PC-9 (cell line): ENCODE results near the gene TMEM234. TPM values are rescaled to one million over a fixed set of nuclear protein-coding genes. Genes with fewer than 3 reads are reported as not detected.

ENCODE experiments used
- BruUV-seq: library from RNA; stranded (reverse); fragments of 400-500 nt; replicated peaks from 2 replicates; lab custom pipeline; 2021; lab: Mats Ljungman, UMichigan
- CTCF ChIA-PET: fragments of 300-600 bp; sonication (Branson Sonifier 250); formaldehyde crosslinking; loops from one replicate; lab custom pipeline; 2022; ENCODE audit warnings: antibody characterized with exemption; lab: Charles Lee
- POLR2A ChIA-PET: fragments of 300-600 bp; sonication (Branson Sonifier 250); formaldehyde crosslinking; loops from one replicate; lab custom pipeline; 2022; ENCODE audit warnings: antibody characterized with exemption; ENCODE audit not compliant: unreplicated experiment; lab: Charles Lee
- DNase-seq, 2 experiments: peaks; one replicate each; pipeline versions ENCODE4 v3.0.0 to v3.0.0-alpha.2; 2015 to 2022; ENCODE audit warnings: mixed read lengths in 1 of 2
- H2AFZ ChIP-seq: fragments of 200-600 bp; sonication (generic); 2 replicates; pipeline ENCODE4 v1.8.1; 2017; ENCODE audit warnings: antibody characterized with exemption
- H3F3A ChIP-seq: fragments of 200-600 bp; sonication (generic); 2 replicates; pipeline ENCODE4 v1.8.1; 2017; ENCODE audit warnings: antibody characterized with exemption, mild to moderate bottlenecking, low read depth; ENCODE audit not compliant: insufficient read depth
- H3K27ac ChIP-seq: fragments of 200-600 bp; sonication (generic); 2 replicates; pipeline ENCODE4 v1.6.1; 2016; ENCODE audit warnings: mixed run types
- H3K27me3 ChIP-seq: fragments of 200-600 bp; sonication (generic); 2 replicates; pipeline ENCODE4 v1.6.1; 2016; ENCODE audit warnings: low read depth, mixed run types; ENCODE audit not compliant: insufficient read depth
- H3K36me3 ChIP-seq: fragments of 200-600 bp; sonication (generic); 2 replicates; pipeline ENCODE4 v1.6.1; 2016; ENCODE audit warnings: low read depth, mixed run types
- H3K4me1 ChIP-seq: fragments of 200-600 bp; sonication (generic); replicated peaks from 2 replicates; pipeline ENCODE4 v1.6.1; 2016; ENCODE audit warnings: mixed run types; ENCODE audit not compliant: insufficient read depth
- H3K4me2 ChIP-seq: fragments of 200-600 bp; sonication (generic); 2 replicates; pipeline ENCODE4 v1.6.1; 2017; ENCODE audit warnings: mixed run types
- H3K4me3 ChIP-seq: fragments of 200-600 bp; sonication (generic); 2 replicates; pipeline ENCODE4 v1.6.1; 2016; ENCODE audit warnings: mixed run types
- H3K79me2 ChIP-seq: fragments of 200-600 bp; sonication (generic); 2 replicates; pipeline ENCODE4 v1.6.1; 2017; ENCODE audit warnings: low read depth, mixed run types
- H3K9me2 ChIP-seq: fragments of 200-600 bp; sonication (generic); 2 replicates; pipeline ENCODE4 v1.8.1; 2017; ENCODE audit warnings: mild to moderate bottlenecking; ENCODE audit not compliant: insufficient read depth
- H3K9me3 ChIP-seq: fragments of 200-600 bp; sonication (generic); 2 replicates; pipeline ENCODE4 v1.8.1; 2016; ENCODE audit warnings: low read depth; ENCODE audit not compliant: insufficient read depth
- H4K20me1 ChIP-seq: fragments of 200-600 bp; sonication (generic); 2 replicates; pipeline ENCODE4 v1.8.1; 2017; ENCODE audit not compliant: insufficient read depth
- EZH2 ChIP-seq: fragments of 200-600 bp; sonication (generic); IDR thresholded peaks from 2 replicates; pipeline ENCODE4 v1.8.0; 2017; ENCODE audit warnings: antibody characterized with exemption, low read depth
- intact Hi-C: fragments of 100-400 bp; cut with micrococcal nuclease; formaldehyde crosslinking; loops from one replicate; pipeline ENCODE4 v1.10.0; 2022; ENCODE audit not compliant: unreplicated experiment
- total RNA-seq: library from RNA; stranded (reverse); gene quantifications from 2 replicates; pipeline ENCODE4 v1.2.3, GENCODE V29; 2021
- TF ChIP-seq, protein P1 (sequence below): fragments of 200-600 bp; sonication (generic); conservative IDR thresholded peaks from 2 replicates; pipeline ENCODE4 v1.6.1; 2017; ENCODE audit warnings: mixed run types, antibody characterized with exemption, mild to moderate bottlenecking, moderate library complexity

Gene TMEM234
- total RNA-seq, 1 experiment from 2014 or later: 14.1 TPM

DNA sequence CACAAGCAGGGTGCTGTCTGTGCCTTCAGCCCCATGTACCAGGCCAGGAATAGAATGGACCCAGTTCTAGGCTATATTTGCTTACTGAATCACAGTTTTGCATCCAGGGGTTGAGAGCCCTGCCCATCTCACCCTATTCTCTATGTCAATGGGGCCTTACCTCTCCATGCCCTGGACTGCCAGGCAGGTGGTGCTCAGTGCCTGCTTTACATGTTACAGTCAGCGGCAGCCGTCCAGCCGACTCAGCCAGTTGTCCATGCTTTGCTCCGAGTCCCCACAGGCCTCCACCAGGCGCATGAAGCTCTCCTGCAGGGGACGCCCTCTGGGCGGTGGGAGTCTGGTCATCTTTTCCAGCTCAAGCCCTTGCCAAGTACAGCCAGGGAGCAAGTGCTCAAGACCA, 12.6 kb upstream of the TMEM234 start:
- Histone ChIP-seq H3K9me2 (no peaks in the 10 kb centered on the region), H3K27ac (no peak overlapping the region), H4K20me1 (no peaks in the 10 kb centered on the region), H3K4me3 (no peak overlapping the region), H3K79me2 (no peaks in the 10 kb centered on the region), H3K9me3 (no peaks in the 10 kb centered on the region), H3K4me1 (peaks cover 16% of the 10 kb centered on the region), H3F3A (peaks cover 55% of the 10 kb centered on the region), H3K27me3 (no peaks in the 10 kb centered on the region), H3K36me3 (peaks cover 4% of the 10 kb centered on the region; the same call in 1 of the 2 replicates), H3K4me2 (no peak overlapping the region), H2AFZ (no peak overlapping the region)
- intact Hi-C loops: no loop called here
- ChIA-PET POLR2A (no interaction called here), CTCF (no interaction called here)
- BruUV-seq: no TSS peak
- no peak for DNase-seq
- TF ChIP-seq, protein P1, sequence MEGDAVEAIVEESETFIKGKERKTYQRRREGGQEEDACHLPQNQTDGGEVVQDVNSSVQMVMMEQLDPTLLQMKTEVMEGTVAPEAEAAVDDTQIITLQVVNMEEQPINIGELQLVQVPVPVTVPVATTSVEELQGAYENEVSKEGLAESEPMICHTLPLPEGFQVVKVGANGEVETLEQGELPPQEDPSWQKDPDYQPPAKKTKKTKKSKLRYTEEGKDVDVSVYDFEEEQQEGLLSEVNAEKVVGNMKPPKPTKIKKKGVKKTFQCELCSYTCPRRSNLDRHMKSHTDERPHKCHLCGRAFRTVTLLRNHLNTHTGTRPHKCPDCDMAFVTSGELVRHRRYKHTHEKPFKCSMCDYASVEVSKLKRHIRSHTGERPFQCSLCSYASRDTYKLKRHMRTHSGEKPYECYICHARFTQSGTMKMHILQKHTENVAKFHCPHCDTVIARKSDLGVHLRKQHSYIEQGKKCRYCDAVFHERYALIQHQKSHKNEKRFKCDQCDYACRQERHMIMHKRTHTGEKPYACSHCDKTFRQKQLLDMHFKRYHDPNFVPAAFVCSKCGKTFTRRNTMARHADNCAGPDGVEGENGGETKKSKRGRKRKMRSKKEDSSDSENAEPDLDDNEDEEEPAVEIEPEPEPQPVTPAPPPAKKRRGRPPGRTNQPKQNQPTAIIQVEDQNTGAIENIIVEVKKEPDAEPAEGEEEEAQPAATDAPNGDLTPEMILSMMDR: no peak
- no peak for TF ChIP-seq EZH2

DNA sequence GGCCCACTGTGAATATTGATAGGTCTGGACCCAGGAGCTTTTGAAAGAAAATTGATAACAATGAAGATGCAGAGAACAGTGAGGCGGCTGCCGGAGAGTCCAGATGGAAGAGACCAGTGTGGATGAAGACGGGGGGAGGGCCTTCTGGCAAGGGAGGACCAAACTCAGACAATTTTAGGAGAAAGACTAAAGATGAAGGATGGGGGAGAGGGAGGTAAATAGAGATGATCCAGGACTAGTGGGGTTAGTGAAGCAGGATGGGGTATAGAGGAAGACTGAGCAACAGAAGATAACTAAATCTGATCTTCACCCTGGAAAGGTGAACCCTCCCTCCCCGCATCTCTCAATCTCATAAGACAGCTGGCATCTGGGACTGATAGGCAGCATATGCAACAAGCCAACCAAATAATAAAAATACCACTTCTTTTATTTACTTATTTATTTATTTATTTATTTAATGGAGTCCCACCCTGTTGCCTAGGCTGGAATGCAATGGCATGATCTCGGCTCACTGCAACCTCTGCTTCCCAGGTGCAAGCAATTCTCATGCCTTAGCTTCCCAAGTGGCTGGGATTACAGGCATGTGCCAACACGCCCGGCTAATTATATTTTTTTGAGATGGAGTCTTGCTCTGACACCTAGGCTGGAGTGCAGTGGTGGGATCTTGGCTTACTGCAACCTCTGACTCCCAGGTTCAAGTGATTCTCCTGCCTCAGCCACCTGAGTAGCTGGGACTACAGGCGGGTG, 10.6 kb upstream of the TMEM234 start:
- H3F3A ChIP-seq: peaks cover 63% of the 10 kb centered on the region
- intact Hi-C loops: no loop called here
- H3K9me2 ChIP-seq: no peaks in the 10 kb centered on the region
- no peak overlapping the region for H2AFZ ChIP-seq
- H3K79me2 ChIP-seq: no peaks in the 10 kb centered on the region
- DNase-seq: no peak
- no TSS peak for BruUV-seq
- ChIA-PET POLR2A (interaction anchor here (0.6 kb wide), 1 partner anchor 103 kb away, joined by 7 read pairs; no protein-coding TSS in a partner anchor), CTCF (no interaction called here)
- H4K20me1 ChIP-seq: 0 out of 2 replicates have a peak, but pooled peaks cover 9% of the 10 kb centered on the region
- H3K4me3 ChIP-seq: no peak overlapping the region
- TF ChIP-seq, protein P1: no peak
- TF ChIP-seq EZH2: no peak
- no peak overlapping the region for H3K4me2 ChIP-seq
- peaks cover 22% of the 10 kb centered on the region for H3K36me3 ChIP-seq
- H3K27me3 ChIP-seq: no peaks in the 10 kb centered on the region
- peaks cover 16% of the 10 kb centered on the region for H3K4me1 ChIP-seq
- no peak overlapping the region for H3K27ac ChIP-seq
- no peaks in the 10 kb centered on the region for H3K9me3 ChIP-seq

DNA sequence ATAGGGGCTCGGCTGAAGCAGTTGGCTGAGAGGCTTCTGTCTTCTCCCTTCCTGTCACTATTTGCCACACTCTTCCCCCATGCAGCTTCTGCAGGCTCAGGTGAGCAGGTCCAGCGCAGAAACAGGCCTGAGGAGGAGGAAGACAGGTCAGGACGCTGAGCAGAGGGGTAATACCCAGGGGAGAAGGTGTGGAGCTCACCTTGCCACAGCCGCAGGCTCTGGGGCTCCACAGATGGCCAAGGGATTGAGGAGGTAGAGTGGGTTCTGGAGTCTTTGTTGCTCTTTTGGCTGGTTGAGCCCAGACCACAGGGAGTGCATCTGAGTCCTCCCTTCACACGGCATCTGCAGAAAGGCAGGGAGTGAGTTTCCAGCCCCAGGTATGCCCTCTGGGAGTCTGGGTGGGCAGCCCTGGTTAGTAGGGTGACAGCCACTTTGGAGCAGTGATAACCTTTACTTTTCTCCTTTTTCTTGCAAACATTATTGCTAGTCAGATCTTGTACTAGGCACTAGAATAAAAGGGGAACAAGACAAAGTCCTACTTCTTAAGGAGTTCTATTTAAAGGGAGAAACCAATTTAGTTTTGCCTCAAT, 9.8 kb upstream of the TMEM234 start:
- Histone ChIP-seq H3K4me2 (no peak overlapping the region), H3K4me1 (peaks cover 16% of the 10 kb centered on the region), H3F3A (peaks cover 61% of the 10 kb centered on the region), H3K4me3 (no peak overlapping the region), H3K9me3 (no peaks in the 10 kb centered on the region), H2AFZ (no peak overlapping the region), H3K27me3 (no peaks in the 10 kb centered on the region), H3K79me2 (no peaks in the 10 kb centered on the region), H3K36me3 (peaks cover 28% of the 10 kb centered on the region), H3K9me2 (no peaks in the 10 kb centered on the region), H3K27ac (no peak overlapping the region), H4K20me1 (peaks cover 11% of the 10 kb centered on the region; the same call in 1 of the 2 replicates)
- CTCF ChIA-PET: no interaction called here
- TF ChIP-seq, protein P1: no peak
- TF ChIP-seq EZH2: no peak
- DNase-seq: no peak
- no TSS peak for BruUV-seq
- POLR2A ChIA-PET: interaction anchor here (0.6 kb wide), 1 partner anchor 103 kb away, joined by 7 read pairs; no protein-coding TSS in a partner anchor
- intact Hi-C loops: no loop called here
